Endodermal cell (in vitro differentiated cells): ENCODE results near the gene TSPAN18. TPM values are rescaled to one million over a fixed set of nuclear protein-coding genes. Genes with fewer than 3 reads are reported as not detected.

ENCODE experiments used
- DNase-seq: peaks from one replicate; pipeline ENCODE4 v3.0.0-alpha.2; 2017
- H3K27ac ChIP-seq: 2 replicates; pipeline ENCODE4 v1.5.1; 2013; ENCODE audit warnings: mild to moderate bottlenecking, low read depth, low read length, moderate library complexity
- H3K27me3 ChIP-seq: 2 replicates; pipeline ENCODE4 v1.6.1; 2013; ENCODE audit warnings: mild to moderate bottlenecking, low read length, moderate library complexity; ENCODE audit not compliant: insufficient read depth, control insufficient read depth, poor library complexity, severe bottlenecking
- H3K36me3 ChIP-seq: 2 replicates; pipeline ENCODE4 v1.7.0; 2013; ENCODE audit warnings: mild to moderate bottlenecking, low read length, moderate library complexity; ENCODE audit not compliant: control insufficient read depth, insufficient read depth
- H3K4me1 ChIP-seq: one replicate; pipeline ENCODE4 v1.7.0; 2013; ENCODE audit warnings: low read length; ENCODE audit not compliant: control insufficient read depth, insufficient read depth
- H3K4me3 ChIP-seq: 2 replicates; pipeline ENCODE4 v1.5.1; 2013; ENCODE audit warnings: mild to moderate bottlenecking, low read length, moderate library complexity
- H3K9ac ChIP-seq: 2 replicates; pipeline ENCODE4 v1.6.1; 2013; ENCODE audit warnings: mild to moderate bottlenecking, low read length, moderate library complexity; ENCODE audit not compliant: poor library complexity, severe bottlenecking; ENCODE audit errors: extremely low read depth
- H3K9me3 ChIP-seq: 2 replicates; pipeline ENCODE4 v1.6.1; 2013; ENCODE audit warnings: mild to moderate bottlenecking, low read length, moderate library complexity; ENCODE audit not compliant: control insufficient read depth
- H3K27ac Mint-ChIP-seq: 2 replicates; pipeline ENCODE4 v1.8.0; 2020; ENCODE audit warnings: mixed read lengths
- H3K27me3 Mint-ChIP-seq: 2 replicates; pipeline ENCODE4 v1.8.0; 2021; ENCODE audit warnings: mild to moderate bottlenecking, mixed read lengths; ENCODE audit not compliant: insufficient read depth
- H3K36me3 Mint-ChIP-seq: 2 replicates; pipeline ENCODE4 v1.8.0; 2020; ENCODE audit warnings: low read depth, mixed read lengths
- H3K4me1 Mint-ChIP-seq: 2 replicates; pipeline ENCODE4 v1.8.0; 2020; ENCODE audit warnings: mixed read lengths
- H3K4me3 Mint-ChIP-seq: 2 replicates; pipeline ENCODE4 v1.8.0; 2020; ENCODE audit warnings: mild to moderate bottlenecking, moderate library complexity, mixed read lengths
- H3K9me3 Mint-ChIP-seq: 2 replicates; pipeline ENCODE4 v1.8.0; 2020; ENCODE audit warnings: mild to moderate bottlenecking, mixed read lengths
- WGBS, 2 experiments: methylation state at CpG; one replicate each; pipeline versions ENCODE4 v1.1.5 to v1.1.7; 2013; ENCODE audit warnings: missing lambda C conversion rate in 2 of 2, mixed read lengths in 1 of 2; ENCODE audit not compliant: insufficient coverage in 1 of 2, insufficient read length in 1 of 2; 5-methylcytosine and 5-hydroxymethylcytosine counted together
- total RNA-seq, 2 donors: library from RNA; stranded (reverse); fragmentation: NEBNext Ultra II Directional in 1 of 2; extraction: Animal tissue kit (Norgen Biotek cat#: 25700) in 1 of 2; gene quantifications; 2 replicates in 1 of 2; 3 replicates in 1 of 2; pipeline ENCODE4 v1.2.1, GENCODE V29; 2021
- TF ChIP-seq, protein P1 (sequence below): fragments of 200-600 bp; sonication (generic); conservative IDR thresholded peaks from 2 replicates; pipeline ENCODE4 v1.5.0; 2021; ENCODE audit warnings: antibody characterized with exemption, mild to moderate bottlenecking

TSPAN18 gene
- total RNA-seq, 2 donors from 2014 or later: 28.0 to 28.7 TPM

GRCh38 chr11:44823868-44824267 lies 97.1 kb downstream of the TSPAN18 start:
- no peak for DNase-seq
- TF ChIP-seq, protein P1, sequence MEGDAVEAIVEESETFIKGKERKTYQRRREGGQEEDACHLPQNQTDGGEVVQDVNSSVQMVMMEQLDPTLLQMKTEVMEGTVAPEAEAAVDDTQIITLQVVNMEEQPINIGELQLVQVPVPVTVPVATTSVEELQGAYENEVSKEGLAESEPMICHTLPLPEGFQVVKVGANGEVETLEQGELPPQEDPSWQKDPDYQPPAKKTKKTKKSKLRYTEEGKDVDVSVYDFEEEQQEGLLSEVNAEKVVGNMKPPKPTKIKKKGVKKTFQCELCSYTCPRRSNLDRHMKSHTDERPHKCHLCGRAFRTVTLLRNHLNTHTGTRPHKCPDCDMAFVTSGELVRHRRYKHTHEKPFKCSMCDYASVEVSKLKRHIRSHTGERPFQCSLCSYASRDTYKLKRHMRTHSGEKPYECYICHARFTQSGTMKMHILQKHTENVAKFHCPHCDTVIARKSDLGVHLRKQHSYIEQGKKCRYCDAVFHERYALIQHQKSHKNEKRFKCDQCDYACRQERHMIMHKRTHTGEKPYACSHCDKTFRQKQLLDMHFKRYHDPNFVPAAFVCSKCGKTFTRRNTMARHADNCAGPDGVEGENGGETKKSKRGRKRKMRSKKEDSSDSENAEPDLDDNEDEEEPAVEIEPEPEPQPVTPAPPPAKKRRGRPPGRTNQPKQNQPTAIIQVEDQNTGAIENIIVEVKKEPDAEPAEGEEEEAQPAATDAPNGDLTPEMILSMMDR: no peak
- Histone ChIP-seq H3K27ac (peak overlapping the region; percentile 96), H3K9me3 (peaks cover 19% of the 10 kb centered on the region), H3K27me3 (peaks cover 13% of the 10 kb centered on the region), H3K9ac (peak overlapping the region; percentile 7), H3K36me3 (no peaks in the 10 kb centered on the region), H3K4me1 (peaks cover 19% of the 10 kb centered on the region), H3K4me3 (peak overlapping the region; percentile 42)
- H3K9me3 Mint-ChIP-seq: peaks cover 10% of the 10 kb centered on the region
- peak overlapping the region; percentile 98 for H3K27ac Mint-ChIP-seq
- H3K27me3 Mint-ChIP-seq: peaks cover 9% of the 10 kb centered on the region
- 26 to 61% methylated on average over 8 of the region's 9 CpGs for WGBS, 2 experiments
- peak overlapping the region; percentile 37 for H3K4me3 Mint-ChIP-seq
- H3K4me1 Mint-ChIP-seq: peaks cover 41% of the 10 kb centered on the region
- peaks cover 5% of the 10 kb centered on the region for H3K36me3 Mint-ChIP-seq

- H3K9me3 ChIP-seq: peaks cover 19% of the 10 kb centered on the region
- H3K36me3 ChIP-seq: no peaks in the 10 kb centered on the region
- TF ChIP-seq, protein P1: no peak
- peak overlapping the region; percentile 54 for H3K9ac ChIP-seq
- H3K27ac Mint-ChIP-seq: peak overlapping the region; percentile 98
- H3K36me3 Mint-ChIP-seq: peaks cover 5% of the 10 kb centered on the region
- peak overlapping the region; percentile 42 for H3K4me3 ChIP-seq
- H3K27me3 Mint-ChIP-seq: peaks cover 10% of the 10 kb centered on the region
- peaks cover 19% of the 10 kb centered on the region for H3K4me1 ChIP-seq
- WGBS, 2 experiments: 5 to 10% methylated on average over 5 of the region's 5 CpGs
- peak overlapping the region; percentile 37 for H3K4me3 Mint-ChIP-seq
- H3K27me3 ChIP-seq: peaks cover 13% of the 10 kb centered on the region
- peaks cover 10% of the 10 kb centered on the region for H3K9me3 Mint-ChIP-seq
- H3K4me1 Mint-ChIP-seq: peaks cover 41% of the 10 kb centered on the region
- peak overlapping the region; percentile 96 for H3K27ac ChIP-seq
- peak; percentile 95 for DNase-seq
Observed at GRCh38 chr11:44824300-44824704, 97.5 kb downstream of the TSPAN18 start.

GRCh38 chr11:44825058-44825785 lies 98.5 kb downstream of the TSPAN18 start:
- H3K27ac Mint-ChIP-seq: peak overlapping the region; percentile 98

More at GRCh38 chr11:44825058-44825785, 98.5 kb downstream of the TSPAN18 start:
- peaks cover 19% of the 10 kb centered on the region for H3K9me3 ChIP-seq
- 60 to 62% methylated on average over 13 to 14 of the region's 14 CpGs for WGBS, 2 experiments
- H3K27me3 ChIP-seq: peaks cover 13% of the 10 kb centered on the region
- TF ChIP-seq, protein P1: no peak
- no peak overlapping the region for H3K4me3 ChIP-seq
- H3K27ac ChIP-seq: peak overlapping the region; percentile 96
- peaks cover 20% of the 10 kb centered on the region for H3K4me1 ChIP-seq
- H3K9ac ChIP-seq: peak overlapping the region; percentile 54
- no peaks in the 10 kb centered on the region for H3K36me3 ChIP-seq
- Mint-ChIP-seq H3K27me3 (peaks cover 10% of the 10 kb centered on the region), H3K9me3 (peaks cover 10% of the 10 kb centered on the region), H3K4me3 (peak overlapping the region; percentile 37), H3K4me1 (peaks cover 46% of the 10 kb centered on the region), H3K36me3 (peaks cover 5% of the 10 kb centered on the region)
- DNase-seq: peak; percentile 72
